DOHH2 (cell line): Measurements from ENCODE around the gene CPT1B.

Experiments
- CTCF ChIP-seq: fragments of 200-600 bp; sonication (generic); IDR thresholded peaks from one replicate; pipeline ENCODE4 v1.5.1; 2014; ENCODE audit warnings: antibody characterized with exemption, mild to moderate bottlenecking, low read depth, low read length; ENCODE audit not compliant: poor library complexity, severe bottlenecking
- EZH2phosphoT487 ChIP-seq: fragments of 200-600 bp; sonication (generic); IDR thresholded peaks from 2 replicates; pipeline ENCODE4 v1.6.1; 2017; ENCODE audit warnings: borderline replicate concordance, mild to moderate bottlenecking, antibody characterized with exemption, low read length, moderate library complexity, mixed read lengths

GRCh38 chr22:50522208-50522805, 55.9 kb downstream of the CPT1B start:
- TF ChIP-seq CTCF: no peak
- TF ChIP-seq EZH2phosphoT487: no peak
